Natural killer cell (primary cell): ENCODE measurements around the gene PLEKHG1. TPM values are rescaled to one million over a fixed set of nuclear protein-coding genes. Genes with fewer than 3 reads are reported as not detected.

Experiments
- ATAC-seq, 3 donors: fragments of 150-1000 bp in 2 of 3; fragments of 200-7000 bp in 1 of 3; cut with Tn5 transposase; 1 replicate in 1 of 3; 2 replicates in 2 of 3; pipeline ENCODE4 v1.10.0; 2021; ENCODE audit warnings: mild to moderate bottlenecking in 2 of 3, moderate library complexity in 2 of 3
- DNase-seq, 2 donors: peaks; one replicate each; pipeline versions ENCODE4 v3.0.0 to v3.0.0-alpha.2; 2013 to 2021; ENCODE audit warnings: mixed read lengths in 1 of 2
- H3K27ac ChIP-seq: one replicate; pipeline ENCODE4 v1.5.1; 2013; ENCODE audit warnings: mild to moderate bottlenecking, low read length
- H3K27me3 ChIP-seq: one replicate; pipeline ENCODE4 v1.6.1; 2013; ENCODE audit warnings: low read length; ENCODE audit not compliant: control insufficient read depth, insufficient read depth
- H3K36me3 ChIP-seq: one replicate; pipeline ENCODE4 v1.6.1; 2013; ENCODE audit warnings: low read length; ENCODE audit not compliant: control insufficient read depth, insufficient read depth
- H3K4me1 ChIP-seq: one replicate; pipeline ENCODE4 v1.6.1; 2013; ENCODE audit warnings: low read length; ENCODE audit not compliant: control insufficient read depth, insufficient read depth
- H3K4me3 ChIP-seq: one replicate; pipeline ENCODE4 v1.5.1; 2013; ENCODE audit warnings: low read length
- H3K9me3 ChIP-seq: one replicate; pipeline ENCODE4 v1.6.1; 2013; ENCODE audit warnings: low read length; ENCODE audit not compliant: control insufficient read depth, insufficient read depth
- H3K27ac Mint-ChIP-seq, 2 donors: one replicate each; pipeline ENCODE4 v1.8.0; 2022; ENCODE audit warnings: mild to moderate bottlenecking in 2 of 2, mixed read lengths in 2 of 2, moderate library complexity in 1 of 2
- H3K27me3 Mint-ChIP-seq, 2 donors: one replicate each; pipeline ENCODE4 v1.8.0; 2022; ENCODE audit warnings: low read depth in 2 of 2, mixed read lengths in 2 of 2
- H3K36me3 Mint-ChIP-seq: one replicate; pipeline ENCODE4 v1.8.0; 2022; ENCODE audit warnings: mixed read lengths
- H3K4me1 Mint-ChIP-seq, 2 donors: one replicate each; pipeline ENCODE4 v1.8.0; 2022; ENCODE audit warnings: mixed read lengths in 2 of 2
- H3K4me3 Mint-ChIP-seq: one replicate; pipeline ENCODE4 v1.8.0; 2022; ENCODE audit warnings: mild to moderate bottlenecking, moderate library complexity, mixed read lengths
- H3K9me3 Mint-ChIP-seq, 2 donors: one replicate each; pipeline ENCODE4 v1.8.0; 2022; ENCODE audit warnings: mixed read lengths in 2 of 2
- WGBS: methylation state at CpG from one replicate; pipeline ENCODE4 v1.1.7; 2013; ENCODE audit warnings: missing lambda C conversion rate; ENCODE audit not compliant: insufficient coverage; 5-methylcytosine and 5-hydroxymethylcytosine counted together
- intact Hi-C: fragments of 100-400 bp; cut with micrococcal nuclease; formaldehyde crosslinking; loops from one replicate; pipeline ENCODE4 v1.14.2; 2022
- total RNA-seq, 4 donors: library from RNA; stranded (reverse); fragments of 120-200 nt in 1 of 4; gene quantifications; one replicate each; pipeline versions ENCODE4 v1.2.3 to v1.2.4, GENCODE V29; 2013 to 2022
- TF ChIP-seq, protein P1 (sequence below): fragments of 200-600 bp; IDR thresholded peaks from one replicate; pipeline ENCODE4 v1.8.0; 2022; ENCODE audit warnings: antibody characterized with exemption

PLEKHG1 gene
- total RNA-seq, 3 donors from 2014 or later (not counting 1 experiment from before 2014, with no cell fraction given), result 0.29 to 1.4 (median 0.54) TPM

DNA sequence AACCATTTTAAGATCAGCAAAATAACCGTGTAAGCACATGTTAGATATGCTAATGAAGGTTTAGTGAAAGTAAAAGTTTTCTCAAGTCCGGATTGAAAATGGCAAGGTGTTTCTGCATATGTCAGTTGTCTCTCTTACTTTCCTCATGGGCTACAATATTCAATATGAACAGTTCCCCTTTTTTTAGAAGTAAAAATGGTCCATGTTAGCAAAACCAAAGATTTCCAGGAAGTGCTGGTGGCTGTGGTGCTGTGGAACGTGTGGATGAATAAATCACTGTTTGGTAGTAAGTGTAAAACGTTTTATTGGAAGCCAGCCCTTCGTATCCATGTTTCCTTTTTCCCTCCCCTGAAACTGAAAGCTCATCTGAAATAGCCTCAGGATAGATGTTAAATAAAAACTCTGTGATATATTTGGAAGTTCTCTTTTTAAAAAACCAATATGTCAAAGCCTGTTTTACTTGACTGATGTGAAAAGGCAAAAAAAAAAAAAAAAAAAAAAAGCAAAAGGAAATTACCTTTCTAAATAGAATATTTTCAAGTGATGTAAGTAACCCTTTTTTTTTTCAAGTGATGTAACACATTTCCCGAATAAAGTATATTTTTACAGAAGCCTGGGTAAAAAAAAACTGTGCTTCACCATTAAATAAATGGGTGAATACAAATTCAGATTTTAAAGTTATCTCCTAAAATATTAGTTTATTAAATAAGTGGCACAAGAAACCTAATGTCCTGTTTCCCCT, 41.9 kb downstream of the PLEKHG1 start:
- WGBS, result 0% methylated on average over 1 of the region's 6 CpGs
- Histone ChIP-seq H3K4me3 (no peak overlapping the region), H3K36me3 (no peaks in the 10 kb centered on the region), H3K27ac (peak overlapping the region; percentile 49), H3K27me3 (no peaks in the 10 kb centered on the region), H3K9me3 (no peaks in the 10 kb centered on the region), H3K4me1 (no peaks in the 10 kb centered on the region)
- ATAC-seq, result no peak
- Mint-ChIP-seq H3K4me3 (no peak overlapping the region), H3K9me3 (no peaks in the 10 kb centered on the region), H3K4me1 (peaks cover 0 to 5% of the 10 kb centered on the region in 2 donors), H3K27me3 (peaks cover 11 to 22% of the 10 kb centered on the region in 2 donors), H3K27ac (no peak overlapping the region), H3K36me3 (no peaks in the 10 kb centered on the region)
- intact Hi-C loops, result no loop called here
- TF ChIP-seq, protein P1, sequence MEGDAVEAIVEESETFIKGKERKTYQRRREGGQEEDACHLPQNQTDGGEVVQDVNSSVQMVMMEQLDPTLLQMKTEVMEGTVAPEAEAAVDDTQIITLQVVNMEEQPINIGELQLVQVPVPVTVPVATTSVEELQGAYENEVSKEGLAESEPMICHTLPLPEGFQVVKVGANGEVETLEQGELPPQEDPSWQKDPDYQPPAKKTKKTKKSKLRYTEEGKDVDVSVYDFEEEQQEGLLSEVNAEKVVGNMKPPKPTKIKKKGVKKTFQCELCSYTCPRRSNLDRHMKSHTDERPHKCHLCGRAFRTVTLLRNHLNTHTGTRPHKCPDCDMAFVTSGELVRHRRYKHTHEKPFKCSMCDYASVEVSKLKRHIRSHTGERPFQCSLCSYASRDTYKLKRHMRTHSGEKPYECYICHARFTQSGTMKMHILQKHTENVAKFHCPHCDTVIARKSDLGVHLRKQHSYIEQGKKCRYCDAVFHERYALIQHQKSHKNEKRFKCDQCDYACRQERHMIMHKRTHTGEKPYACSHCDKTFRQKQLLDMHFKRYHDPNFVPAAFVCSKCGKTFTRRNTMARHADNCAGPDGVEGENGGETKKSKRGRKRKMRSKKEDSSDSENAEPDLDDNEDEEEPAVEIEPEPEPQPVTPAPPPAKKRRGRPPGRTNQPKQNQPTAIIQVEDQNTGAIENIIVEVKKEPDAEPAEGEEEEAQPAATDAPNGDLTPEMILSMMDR, result no peak
- peak in 1 of 2 donors; percentile 26 for DNase-seq

DNA sequence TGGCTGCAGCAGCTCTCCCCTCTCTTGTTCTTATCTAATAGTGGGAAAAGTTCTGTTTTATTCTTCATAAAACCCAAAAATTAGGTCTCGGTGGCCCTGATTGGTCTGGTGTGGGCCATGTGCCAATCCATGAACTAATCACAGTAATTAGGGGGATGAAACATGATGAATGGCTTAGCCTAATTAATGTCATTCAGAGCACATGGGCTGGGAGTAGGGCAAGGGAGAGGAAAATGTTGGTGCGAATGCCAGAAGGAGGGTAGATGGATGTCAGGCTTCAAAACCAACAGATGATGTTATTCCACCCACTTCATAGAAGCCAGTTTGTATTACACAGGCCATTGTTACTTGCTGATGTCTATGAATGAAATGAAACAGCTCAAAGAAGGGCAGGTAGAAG, 46.5 kb downstream of the PLEKHG1 start:
- no peak overlapping the region for H3K27ac Mint-ChIP-seq
- H3K9me3 Mint-ChIP-seq, result no peaks in the 10 kb centered on the region
- ATAC-seq, result no peak
- Histone ChIP-seq H3K36me3 (no peaks in the 10 kb centered on the region), H3K4me1 (no peaks in the 10 kb centered on the region), H3K9me3 (no peaks in the 10 kb centered on the region), H3K27me3 (no peaks in the 10 kb centered on the region), H3K4me3 (no peak overlapping the region), H3K27ac (no peak overlapping the region)
- peaks cover 0 to 13% of the 10 kb centered on the region in 2 donors for H3K27me3 Mint-ChIP-seq
- WGBS, result 96% methylated on average over 2 of the region's 2 CpGs
- DNase-seq, result no peak
- intact Hi-C loops, result no loop called here
- TF ChIP-seq, protein P1, result no peak
- H3K36me3 Mint-ChIP-seq, result no peaks in the 10 kb centered on the region
- no peak overlapping the region for H3K4me3 Mint-ChIP-seq
- peaks cover 0 to 4% of the 10 kb centered on the region in 2 donors for H3K4me1 Mint-ChIP-seq

DNA sequence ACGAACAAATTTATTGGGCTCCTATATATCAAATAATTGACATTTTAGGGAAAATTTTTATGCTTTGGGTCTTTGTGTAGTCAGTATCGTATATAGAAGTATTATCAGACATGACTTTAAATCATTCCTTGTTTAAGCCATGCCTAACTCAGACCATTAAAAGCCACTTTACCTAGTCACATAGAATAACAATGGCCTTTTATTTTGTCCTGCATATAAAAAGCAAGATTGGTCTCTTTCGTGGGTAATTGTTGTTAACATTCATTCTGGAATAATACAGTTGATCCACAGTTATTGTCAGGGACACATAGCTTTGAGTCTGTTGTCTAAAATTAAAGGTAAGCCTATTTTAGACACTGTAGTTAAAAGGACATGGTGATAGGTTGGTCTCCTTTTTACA, 47.4 kb downstream of the PLEKHG1 start:
- no peak for ATAC-seq
- H3K27me3 Mint-ChIP-seq, result peaks cover 0 to 13% of the 10 kb centered on the region in 2 donors
- H3K27me3 ChIP-seq, result no peaks in the 10 kb centered on the region
- no peak overlapping the region for H3K4me3 ChIP-seq
- no peak overlapping the region for H3K4me3 Mint-ChIP-seq
- H3K9me3 ChIP-seq, result no peaks in the 10 kb centered on the region
- no peaks in the 10 kb centered on the region for H3K4me1 ChIP-seq
- no peak overlapping the region for H3K27ac Mint-ChIP-seq
- intact Hi-C loops, result no loop called here
- H3K9me3 Mint-ChIP-seq, result no peaks in the 10 kb centered on the region
- H3K36me3 Mint-ChIP-seq, result no peaks in the 10 kb centered on the region
- DNase-seq, result no peak
- TF ChIP-seq, protein P1, result no peak
- WGBS, result 89% methylated on average over 1 of the region's 3 CpGs
- no peaks in the 10 kb centered on the region for H3K36me3 ChIP-seq
- H3K27ac ChIP-seq, result no peak overlapping the region
- no peaks in the 10 kb centered on the region for H3K4me1 Mint-ChIP-seq

Other genes with a start within 250 kb of the PLEKHG1 start
- not detected for gene IYD, start 230.9 kb upstream of the PLEKHG1 start, total RNA-seq